Retinal pigment epithelial cell (primary cell): ENCODE data around the gene DNAJB1.
"Not testable (repeated sequence)": the region's sequence is repeated elsewhere in the genome, so short reads cannot be mapped to it uniquely, and the experiment has no call there.

Source experiments
- DNase-seq: peaks from one replicate; pipeline ENCODE4 v3.0.0-alpha.2; 2010; ENCODE audit warnings: low read depth
- H3K4me3 ChIP-seq: 2 replicates; pipeline ENCODE4 v1.5.1; 2011; ENCODE audit warnings: mild to moderate bottlenecking, low read length, control low read depth, moderate library complexity
- TF ChIP-seq, protein P1 (sequence below): conservative IDR thresholded peaks from 2 replicates; pipeline ENCODE4 v1.5.1; 2011; ENCODE audit warnings: low read depth, low read length, control low read depth, inconsistent platforms

DNAJB1 gene

DNA sequence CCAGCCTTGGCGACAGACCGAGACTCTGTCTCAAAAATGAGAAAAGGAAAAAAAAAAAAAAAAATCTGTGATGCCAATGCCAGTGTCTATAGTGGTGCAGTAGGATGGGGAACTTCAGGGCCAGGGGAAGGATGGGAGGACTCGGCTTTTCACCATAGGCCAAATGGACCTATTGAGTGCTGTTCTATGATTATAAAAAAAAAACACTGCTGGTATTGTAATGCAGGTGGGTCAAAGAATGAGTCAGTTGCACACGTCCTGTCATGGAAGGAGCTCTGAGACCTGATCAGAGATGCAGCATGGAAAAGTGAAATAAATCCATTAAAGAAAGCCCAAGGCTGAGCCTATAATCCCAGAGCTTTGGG lies 7.0 kb downstream of the DNAJB1 start:
- no peak overlapping the region for H3K4me3 ChIP-seq

DNA sequence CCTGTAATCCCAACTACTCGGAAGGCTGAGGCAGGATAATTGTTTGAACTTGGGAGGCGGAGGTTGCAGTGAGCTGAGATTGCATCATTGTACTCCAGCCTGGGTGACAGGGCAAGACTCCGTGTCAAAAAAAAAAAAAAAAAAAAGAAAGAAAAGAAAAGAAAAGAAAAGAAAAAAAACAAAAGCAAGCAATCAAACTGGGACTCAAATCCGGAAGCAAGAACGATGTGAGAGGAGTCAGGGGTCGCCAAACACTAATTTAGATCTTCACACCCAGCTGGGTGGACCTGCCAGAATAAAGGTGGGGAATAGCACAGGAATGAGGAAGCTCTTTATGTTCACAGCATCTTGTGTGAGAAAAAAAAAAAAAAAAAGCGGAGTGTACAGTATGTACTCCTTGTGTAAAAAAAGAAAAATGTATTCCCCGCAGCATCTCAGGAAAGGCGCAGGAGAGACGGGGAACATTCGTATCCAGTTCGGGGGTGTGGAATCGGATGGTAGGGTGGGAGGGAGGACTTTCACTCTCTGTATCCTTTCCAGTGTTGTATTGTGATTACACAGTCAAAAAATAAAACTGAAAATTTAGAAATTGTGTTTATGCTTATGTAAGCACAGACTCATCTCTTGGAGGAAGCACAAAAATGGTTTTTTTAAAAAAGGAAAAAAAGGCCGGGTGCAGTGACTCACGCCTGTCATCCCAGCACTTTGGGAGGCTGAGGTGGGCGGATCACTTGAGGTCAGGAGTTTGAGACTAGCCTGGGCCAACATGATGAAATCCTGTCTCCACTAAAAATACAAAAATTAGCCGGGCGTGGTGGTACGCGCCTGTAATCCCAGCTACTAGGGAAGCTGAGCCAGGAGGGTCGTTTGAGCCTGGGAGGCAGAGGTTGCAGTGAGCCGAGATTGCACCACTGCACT lies 7.6 kb downstream of the DNAJB1 start:
- DNase-seq, result no peak
- H3K4me3 ChIP-seq, result no peak overlapping the region
- TF ChIP-seq, protein P1, sequence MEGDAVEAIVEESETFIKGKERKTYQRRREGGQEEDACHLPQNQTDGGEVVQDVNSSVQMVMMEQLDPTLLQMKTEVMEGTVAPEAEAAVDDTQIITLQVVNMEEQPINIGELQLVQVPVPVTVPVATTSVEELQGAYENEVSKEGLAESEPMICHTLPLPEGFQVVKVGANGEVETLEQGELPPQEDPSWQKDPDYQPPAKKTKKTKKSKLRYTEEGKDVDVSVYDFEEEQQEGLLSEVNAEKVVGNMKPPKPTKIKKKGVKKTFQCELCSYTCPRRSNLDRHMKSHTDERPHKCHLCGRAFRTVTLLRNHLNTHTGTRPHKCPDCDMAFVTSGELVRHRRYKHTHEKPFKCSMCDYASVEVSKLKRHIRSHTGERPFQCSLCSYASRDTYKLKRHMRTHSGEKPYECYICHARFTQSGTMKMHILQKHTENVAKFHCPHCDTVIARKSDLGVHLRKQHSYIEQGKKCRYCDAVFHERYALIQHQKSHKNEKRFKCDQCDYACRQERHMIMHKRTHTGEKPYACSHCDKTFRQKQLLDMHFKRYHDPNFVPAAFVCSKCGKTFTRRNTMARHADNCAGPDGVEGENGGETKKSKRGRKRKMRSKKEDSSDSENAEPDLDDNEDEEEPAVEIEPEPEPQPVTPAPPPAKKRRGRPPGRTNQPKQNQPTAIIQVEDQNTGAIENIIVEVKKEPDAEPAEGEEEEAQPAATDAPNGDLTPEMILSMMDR, result no peak

More for the DNA sequence above, 7.0 kb downstream of the DNAJB1 start:
- TF ChIP-seq, protein P1, result no peak
- DNase-seq, result no peak

DNA sequence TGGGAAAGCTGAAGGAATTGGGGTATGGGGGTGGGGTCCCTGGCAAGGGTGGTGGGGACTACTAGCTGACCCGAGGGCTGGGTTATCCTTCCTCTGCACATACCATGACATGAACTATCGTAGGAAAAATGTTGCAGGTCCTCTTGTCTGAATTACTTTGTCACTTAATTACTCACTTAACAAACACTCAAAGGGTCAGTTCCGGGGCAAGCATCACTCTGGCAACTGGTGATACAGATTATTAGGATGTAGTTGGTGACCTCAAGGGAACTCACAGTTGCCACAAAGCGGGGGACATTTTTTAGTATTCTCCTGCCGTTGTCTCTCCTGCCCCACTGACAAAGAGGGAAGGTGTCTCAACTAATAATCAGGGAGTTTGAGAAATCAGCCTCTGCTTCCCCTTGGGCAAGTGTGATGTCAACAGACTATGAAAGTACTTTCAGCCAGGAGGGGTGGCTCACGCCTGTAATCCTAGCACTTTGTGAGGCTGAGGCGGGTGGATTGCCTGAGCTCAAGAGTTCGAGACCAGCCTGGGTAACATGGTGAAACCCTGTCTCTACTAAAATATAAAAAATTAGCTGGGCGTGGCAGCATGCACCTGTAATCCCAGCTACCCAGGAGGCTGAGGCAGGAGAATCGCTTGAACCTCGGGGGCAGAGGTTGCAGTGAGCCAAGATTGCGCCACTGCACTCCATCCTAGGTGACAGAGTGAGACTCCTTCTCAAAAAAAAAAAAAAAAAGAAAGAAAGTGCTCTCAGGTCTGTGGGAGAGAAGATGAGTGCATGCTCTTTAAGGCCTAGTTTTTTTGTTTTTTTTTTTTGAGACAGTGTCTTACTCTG lies 10.3 kb downstream of the DNAJB1 start:
- TF ChIP-seq, protein P1, result no peak
- DNase-seq, result no peak
- no peak overlapping the region for H3K4me3 ChIP-seq

DNA sequence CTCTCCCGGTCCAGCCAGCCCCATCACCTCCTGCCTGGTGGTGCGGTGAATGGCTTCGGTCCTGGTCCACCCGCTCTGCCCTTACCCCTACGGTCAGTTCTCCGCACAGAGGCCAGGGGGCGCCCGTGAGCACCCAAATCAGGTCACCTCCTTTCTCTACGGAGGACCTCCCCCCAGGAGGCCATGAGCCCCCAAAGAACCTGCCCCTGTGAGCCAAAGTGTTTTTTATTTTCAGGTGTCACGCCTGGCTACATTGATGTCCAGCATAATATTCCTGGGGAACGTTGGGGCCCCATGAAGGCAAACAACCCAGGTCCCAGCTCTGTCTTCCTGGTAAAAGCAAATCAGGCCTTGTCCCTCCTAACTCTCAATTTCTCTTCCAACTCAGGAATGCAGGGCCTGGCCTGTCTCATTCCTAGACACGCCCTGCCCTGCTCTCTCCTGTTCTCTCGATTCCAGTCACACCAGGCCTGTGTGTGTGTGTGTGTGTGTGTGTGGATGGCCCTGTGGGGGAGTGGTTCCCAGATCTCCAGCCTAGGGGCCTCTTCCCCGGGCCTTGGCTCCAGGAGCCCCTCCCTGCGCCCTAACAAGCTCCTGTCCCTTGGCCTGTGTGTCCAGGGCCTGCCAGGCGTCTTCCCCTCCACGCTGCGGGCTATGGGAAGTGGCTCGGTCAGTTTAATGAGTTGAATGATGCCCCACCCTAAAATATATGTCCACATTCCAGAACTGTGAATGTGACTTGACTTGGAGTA lies 12.5 kb downstream of the DNAJB1 start:
- DNase-seq, result no peak
- TF ChIP-seq, protein P1, result peak; percentile 89

DNA sequence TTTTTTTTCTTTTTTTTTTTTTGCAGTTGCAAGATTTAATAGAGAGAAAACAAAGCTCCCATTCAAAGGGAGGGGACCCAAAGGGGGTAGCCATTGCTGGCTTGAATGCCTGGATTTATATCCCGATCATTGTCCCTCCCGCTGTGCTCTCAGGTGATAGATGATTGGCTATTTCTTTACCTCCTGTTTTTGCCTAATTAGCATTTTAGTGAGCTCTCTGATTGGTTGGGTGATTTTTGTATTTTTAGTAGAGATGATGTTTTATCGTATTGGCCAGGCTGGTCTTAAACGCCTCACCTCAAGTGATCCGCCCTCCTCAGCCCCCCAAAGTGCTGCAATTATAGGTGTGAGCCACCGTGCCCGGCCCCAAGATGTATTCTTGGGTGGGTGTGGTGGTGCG lies 13.6 kb downstream of the DNAJB1 start:
- not testable (repeated sequence) for DNase-seq, H3K4me3 ChIP-seq

More for the DNA sequence above, 12.5 kb downstream of the DNAJB1 start:
- H3K4me3 ChIP-seq, result no peak overlapping the region

DNA sequence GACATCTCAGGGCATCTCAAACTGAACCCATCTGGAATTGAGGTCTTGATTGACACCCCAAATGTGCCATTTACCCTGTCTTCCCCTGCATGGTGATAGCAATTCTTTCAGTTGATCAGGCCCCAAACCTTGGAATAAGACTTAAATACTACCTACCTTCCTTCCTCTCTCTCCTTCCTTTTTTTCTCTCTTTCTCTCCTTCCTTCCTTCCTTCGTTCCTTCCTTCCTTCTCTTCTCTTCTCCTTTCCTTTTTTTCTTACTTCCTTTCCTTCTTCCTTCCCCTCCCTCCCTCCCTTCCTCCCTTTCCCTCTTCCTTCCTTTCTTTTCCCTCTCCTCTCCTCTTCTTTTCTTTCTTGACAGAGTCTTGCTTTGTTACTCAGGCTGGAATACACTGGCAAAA lies 14.9 kb downstream of the DNAJB1 start:
- TF ChIP-seq, protein P1, result no peak
- no peak overlapping the region for H3K4me3 ChIP-seq
- no peak for DNase-seq
